ENCODE data around the gene ST7. TPM values are rescaled to one million over a fixed set of nuclear protein-coding genes. Genes with fewer than 3 reads are reported as not detected.

The ST7 gene
- polyA plus RNA-seq, 1 donor (not counting 4 experiments of a cell fraction or from before 2014, with no cell fraction given) = 16.9 TPM

GRCh38 chr7:117015258-117016184 lies 62.2 kb downstream of the ST7 start:
- peak overlapping the region; percentile 61 for H3K9ac ChIP-seq (ENCODE audit: control insufficient read depth, extremely low read depth, insufficient read depth, low read length)
- H3K4me1 ChIP-seq (ENCODE audit: control insufficient read depth, extremely low read depth, insufficient read depth, low read length) = peaks cover 44% of the 10 kb centered on the region
- FAIRE-seq (peak; percentile 17), DNase-seq (ENCODE audit: low read depth, low spot score) (no peak)
- peak overlapping the region; percentile 39 for H3K27ac ChIP-seq (ENCODE audit: control insufficient read depth, insufficient read depth, low read length)
- H3K4me3 ChIP-seq (ENCODE audit: control insufficient read depth in 2 of 3, extremely low read depth in 1 of 3, insufficient read depth in 2 of 3, low read depth in 1 of 3, low read length in 3 of 3) = peak overlapping the region in 1 of 3 experiments; percentile 44
- H3K9me1 ChIP-seq (ENCODE audit: control insufficient read depth, extremely low read depth, insufficient read depth, low read length) = no peaks in the 10 kb centered on the region
- no peak overlapping the region for H2AFZ ChIP-seq (ENCODE audit: control insufficient read depth, low read length)
- no peaks in the 10 kb centered on the region for H3K9me3 ChIP-seq (ENCODE audit: control insufficient read depth, low read depth, low read length)
- TF ChIP-seq CTCF (optimal IDR thresholded peaks at IDR 0.05 in 1 of 3, IDR thresholded peaks at IDR 0.05 in 1 of 3, conservative IDR thresholded peaks at IDR 0.05 in 1 of 3; ENCODE audit: extremely low read depth in 1 of 3, insufficient read depth in 2 of 3, low read length in 3 of 3) (no peak), EZH2 (IDR thresholded peaks at IDR 0.05; ENCODE audit: low read length) (no peak)
- peaks cover 4% of the 10 kb centered on the region for H3K79me2 ChIP-seq (ENCODE audit: control insufficient read depth, insufficient read depth, low read length)
- dilution Hi-C loops (cut with MboI; ENCODE audit: extremely low pct_ligation_motif_present, low sequenced_read_pairs) = no loop called here
- H4K20me1 ChIP-seq (ENCODE audit: control insufficient read depth, extremely low read depth, insufficient read depth, low read length) = no peaks in the 10 kb centered on the region
- no peaks in the 10 kb centered on the region for H3K27me3 ChIP-seq (ENCODE audit: control insufficient read depth, extremely low read depth, insufficient read depth, low read length)
- no peaks in the 10 kb centered on the region for H3K36me3 ChIP-seq (ENCODE audit: control insufficient read depth in 2 of 2, extremely low read depth in 1 of 2, insufficient read depth in 2 of 2, low read length in 2 of 2)
- peak overlapping the region; percentile 82 for H3K4me2 ChIP-seq (ENCODE audit: control insufficient read depth, extremely low read depth, insufficient read depth, low read depth, low read length)

- H4K20me1 ChIP-seq (ENCODE audit: control insufficient read depth, extremely low read depth, insufficient read depth, low read length) = no peaks in the 10 kb centered on the region
- H3K9me3 ChIP-seq (ENCODE audit: control insufficient read depth, low read depth, low read length) = no peaks in the 10 kb centered on the region
- TF ChIP-seq CTCF (optimal IDR thresholded peaks at IDR 0.05 in 1 of 3, IDR thresholded peaks at IDR 0.05 in 1 of 3, conservative IDR thresholded peaks at IDR 0.05 in 1 of 3; ENCODE audit: extremely low read depth in 1 of 3, insufficient read depth in 2 of 3, low read length in 3 of 3) (no peak), EZH2 (IDR thresholded peaks at IDR 0.05; ENCODE audit: low read length) (no peak)
- H2AFZ ChIP-seq (ENCODE audit: control insufficient read depth, low read length) = no peak overlapping the region
- no peaks in the 10 kb centered on the region for H3K79me2 ChIP-seq (ENCODE audit: control insufficient read depth, insufficient read depth, low read length)
- no peak overlapping the region for H3K27ac ChIP-seq (ENCODE audit: control insufficient read depth, insufficient read depth, low read length)
- no peaks in the 10 kb centered on the region for H3K27me3 ChIP-seq (ENCODE audit: control insufficient read depth, extremely low read depth, insufficient read depth, low read length)
- H3K36me3 ChIP-seq (ENCODE audit: control insufficient read depth in 2 of 2, extremely low read depth in 1 of 2, insufficient read depth in 2 of 2, low read length in 2 of 2) = no peaks in the 10 kb centered on the region
- H3K4me2 ChIP-seq (ENCODE audit: control insufficient read depth, extremely low read depth, insufficient read depth, low read depth, low read length) = no peak overlapping the region
- no peaks in the 10 kb centered on the region for H3K9me1 ChIP-seq (ENCODE audit: control insufficient read depth, extremely low read depth, insufficient read depth, low read length)
- peaks cover 45% of the 10 kb centered on the region for H3K4me1 ChIP-seq (ENCODE audit: control insufficient read depth, extremely low read depth, insufficient read depth, low read length)
- H3K4me3 ChIP-seq (ENCODE audit: control insufficient read depth in 2 of 3, extremely low read depth in 1 of 3, insufficient read depth in 2 of 3, low read depth in 1 of 3, low read length in 3 of 3) = no peak overlapping the region
- DNase-seq (ENCODE audit: low read depth, low spot score) (no peak), FAIRE-seq (no peak)
- dilution Hi-C loops (cut with MboI; ENCODE audit: extremely low pct_ligation_motif_present, low sequenced_read_pairs) = no loop called here
- no peak overlapping the region for H3K9ac ChIP-seq (ENCODE audit: control insufficient read depth, extremely low read depth, insufficient read depth, low read length)
These were observed 63.7 kb downstream of the ST7 start for GRCh38 chr7:117017017-117017451.
